HCT116 (cell line): ENCODE results near the gene STIM2. TPM values are rescaled to one million over a fixed set of nuclear protein-coding genes. Genes with fewer than 3 reads are reported as not detected.

ENCODE experiments used
- ATAC-seq: fragments of 200-7000 bp; cut with Tn5 transposase; 2 replicates; pipeline ENCODE4 v1.9.1; 2020; ENCODE audit warnings: mild to moderate bottlenecking, moderate library complexity
- BruUV-seq: library from RNA; stranded (reverse); fragments of 400-500 nt; replicated peaks from 2 replicates; lab custom pipeline; 2021; lab: Mats Ljungman, UMichigan
- CTCF ChIA-PET: fragments of 300-600 bp; sonication (Branson Sonifier 250); formaldehyde crosslinking; loops from one replicate; lab custom pipeline; 2021; ENCODE audit warnings: antibody characterized with exemption; lab: Charles Lee
- POLR2A ChIA-PET: fragments of 300-600, 350-600 bp; sonication (Branson Sonifier 250); formaldehyde crosslinking; loops from one replicate; lab custom pipeline; 2021; ENCODE audit warnings: antibody characterized with exemption; lab: Charles Lee
- RAD21 ChIA-PET, 2 experiments: fragments of 300-600 bp; sonication (Branson Sonifier 250); formaldehyde crosslinking; loops; one replicate each; lab custom pipeline; 2023; ENCODE audit warnings: low total read pairs in 2 of 2; ENCODE audit not compliant: uncharacterized antibody in 2 of 2, unreplicated experiment in 2 of 2, low non-redundant PET in 1 of 2; lab: Charles Lee
- DNase-seq: peaks from one replicate; pipeline ENCODE4 v3.0.0-alpha.2; 2010; ENCODE audit warnings: low read depth, low spot score
- H2AFZ ChIP-seq: fragments of 200-600 bp; shearing (Covaris generic), sonication (generic); 2 replicates; pipeline ENCODE4 v1.6.1; 2017; ENCODE audit warnings: low read depth, mixed run types, mixed read lengths, antibody characterized with exemption, low read length; ENCODE audit not compliant: poor library complexity, severe bottlenecking
- H3K27ac ChIP-seq: 2 replicates; pipeline ENCODE4 v1.5.1; 2012; ENCODE audit warnings: low read depth, low read length
- H3K27me3 ChIP-seq: fragments of 200-600 bp; sonication (generic); 2 replicates; pipeline ENCODE4 v1.6.1; 2016; ENCODE audit warnings: mixed run types, low read length, mixed read lengths; ENCODE audit not compliant: insufficient read depth
- H3K36me3 ChIP-seq, 2 experiments: fragments of 200-500 bp in 1 of 2; fragments of 200-600 bp in 1 of 2; sonication (Bioruptor generic) in 1 of 2; sonication (generic) in 1 of 2; 2 replicates each; pipeline versions ENCODE4 v1.5.1 to v1.6.1; 2014 to 2016; ENCODE audit warnings: low read length in 2 of 2, inconsistent platforms in 1 of 2, mixed read lengths in 1 of 2, mixed run types in 1 of 2; ENCODE audit not compliant: insufficient read depth in 2 of 2, control insufficient read depth in 1 of 2
- H3K4me1 ChIP-seq, 2 experiments: fragments of 200-600 bp in 1 of 2; sonication (generic) in 1 of 2; 2 replicates each; pipeline versions ENCODE4 v1.5.1 to v1.6.1; 2012 to 2017; ENCODE audit warnings: low read length in 2 of 2, inconsistent platforms in 1 of 2, mild to moderate bottlenecking in 1 of 2, mixed read lengths in 1 of 2, mixed run types in 1 of 2, moderate library complexity in 1 of 2; ENCODE audit not compliant: insufficient read depth in 2 of 2, control insufficient read depth in 1 of 2
- H3K4me2 ChIP-seq: fragments of 200-600 bp; sonication (generic); 2 replicates; pipeline ENCODE4 v1.6.1; 2017; ENCODE audit warnings: mixed run types, low read length, mixed read lengths
- H3K4me3 ChIP-seq, 2 experiments: fragments of 200-600 bp in 1 of 2; sonication (generic) in 1 of 2; replicated peaks in 1 of 2; 2 replicates each; pipeline ENCODE4 v1.5.1; 2011 to 2016; ENCODE audit warnings: low read length in 2 of 2, control low read depth in 1 of 2, low read depth in 1 of 2, mild to moderate bottlenecking in 1 of 2, mixed read lengths in 1 of 2, mixed run types in 1 of 2
- H3K79me2 ChIP-seq: fragments of 200-600 bp; sonication (generic); 2 replicates; pipeline ENCODE4 v1.6.1; 2017; ENCODE audit warnings: mild to moderate bottlenecking, mixed run types, low read length, moderate library complexity, mixed read lengths; ENCODE audit not compliant: insufficient read depth
- H3K9ac ChIP-seq: fragments of 200-600 bp; sonication (generic); 2 replicates; pipeline ENCODE4 v1.6.1; 2016; ENCODE audit warnings: low read length, mixed read lengths
- H3K9me2 ChIP-seq: fragments of 200-600 bp; sonication (generic), shearing (Covaris generic); 2 replicates; pipeline ENCODE4 v1.6.1; 2017; ENCODE audit warnings: mixed run types, mild to moderate bottlenecking, moderate library complexity; ENCODE audit not compliant: insufficient read depth
- H3K9me3 ChIP-seq, 2 experiments: fragments of 200-500 bp in 1 of 2; fragments of 200-600 bp in 1 of 2; sonication (Bioruptor generic) in 1 of 2; sonication (generic) in 1 of 2; 2 replicates each; pipeline ENCODE4 v1.6.1; 2014 to 2017; ENCODE audit warnings: low read length in 2 of 2, mixed read lengths in 2 of 2, inconsistent platforms in 1 of 2, low read depth in 1 of 2, mild to moderate bottlenecking in 1 of 2, mixed run types in 1 of 2, moderate library complexity in 1 of 2; ENCODE audit not compliant: control insufficient read depth in 1 of 2, insufficient read depth in 1 of 2
- H4K20me1 ChIP-seq: fragments of 200-600 bp; sonication (generic), shearing (Covaris generic); 2 replicates; pipeline ENCODE4 v1.6.1; 2017; ENCODE audit warnings: mixed run types, mild to moderate bottlenecking, moderate library complexity; ENCODE audit not compliant: insufficient read depth
- ATF3 ChIP-seq: IDR thresholded peaks from 2 replicates; pipeline ENCODE4 v1.6.1; 2012
- CBX3 ChIP-seq: IDR thresholded peaks from 2 replicates; pipeline ENCODE4 v1.6.1; 2012; ENCODE audit warnings: low read depth
- CEBPB ChIP-seq: IDR thresholded peaks from 2 replicates; pipeline ENCODE4 v1.6.1; 2012; ENCODE audit warnings: low read depth
- EGR1 ChIP-seq: IDR thresholded peaks from 2 replicates; pipeline ENCODE4 v1.6.1; 2012; ENCODE audit warnings: low read depth
- ELF1 ChIP-seq: IDR thresholded peaks from 2 replicates; pipeline ENCODE4 v1.6.1; 2012; ENCODE audit warnings: low read depth, borderline replicate concordance
- EZH2 ChIP-seq: fragments of 200-600 bp; sonication (generic); IDR thresholded peaks from 2 replicates; pipeline ENCODE4 v1.6.1; 2017; ENCODE audit warnings: antibody characterized with exemption, mixed run types
- EZH2phosphoT487 ChIP-seq: fragments of 200-600 bp; IDR thresholded peaks from 2 replicates; pipeline ENCODE4 v1.6.1; 2018; ENCODE audit warnings: antibody characterized with exemption, borderline replicate concordance
- FOSL1 ChIP-seq: IDR thresholded peaks from 2 replicates; pipeline ENCODE4 v1.6.1; 2012; ENCODE audit warnings: low read depth
- JUND ChIP-seq: IDR thresholded peaks from 2 replicates; pipeline ENCODE4 v1.6.1; 2012
- MAX ChIP-seq: IDR thresholded peaks from 2 replicates; pipeline ENCODE4 v1.6.1; 2012
- POLR2A ChIP-seq: IDR thresholded peaks from 2 replicates; pipeline ENCODE4 v1.7.0; 2011; ENCODE audit warnings: borderline replicate concordance; ENCODE audit not compliant: insufficient read depth, insufficient read length; ENCODE audit errors: extremely low read depth
- POLR2AphosphoS5 ChIP-seq: IDR thresholded peaks from 2 replicates; pipeline ENCODE4 v1.6.1; 2011; ENCODE audit warnings: mild to moderate bottlenecking, low read depth, low read length, moderate library complexity
- RAD21 ChIP-seq: IDR thresholded peaks from 2 replicates; pipeline ENCODE4 v1.6.1; 2012; ENCODE audit warnings: low read depth, mild to moderate bottlenecking
- REST ChIP-seq: IDR thresholded peaks from 2 replicates; pipeline ENCODE4 v1.6.1; 2012; ENCODE audit warnings: low read depth
- SIN3A ChIP-seq: IDR thresholded peaks from 2 replicates; pipeline ENCODE4 v1.6.1; 2012; ENCODE audit warnings: low read depth
- SP1 ChIP-seq: IDR thresholded peaks from 2 replicates; pipeline ENCODE4 v1.6.1; 2012; ENCODE audit warnings: low read depth
- TCF7L2 ChIP-seq: IDR thresholded peaks from 2 replicates; pipeline ENCODE4 v1.7.0; 2011; ENCODE audit warnings: borderline replicate concordance, inconsistent platforms; ENCODE audit not compliant: insufficient read depth, insufficient read length; ENCODE audit errors: extremely low read depth
- ZBTB33 ChIP-seq: IDR thresholded peaks from 2 replicates; pipeline ENCODE4 v1.6.1; 2011; ENCODE audit warnings: mild to moderate bottlenecking, low read length, moderate library complexity; ENCODE audit not compliant: insufficient replicate concordance; ENCODE audit errors: extremely low read depth
- ZFX ChIP-seq: fragments of 450-650 bp; IDR thresholded peaks from 2 replicates; pipeline ENCODE4 v1.6.1; 2017
- intact Hi-C: fragments of 100-400 bp; cut with micrococcal nuclease; formaldehyde crosslinking; loops from 2 replicates; pipeline ENCODE4 v1.10.0; 2022
- total RNA-seq: library from RNA; stranded (reverse); gene quantifications from one replicate; pipeline ENCODE4 v1.2.1, GENCODE V29; 2021; ENCODE audit not compliant: unreplicated experiment

STIM2 gene
- total RNA-seq, 1 experiment from 2014 or later, result 65.9 TPM

GRCh38 chr4:27049239-27049829, 188.7 kb downstream of the STIM2 start:
- ATAC-seq (no peak), DNase-seq (no peak)
- CTCF ChIA-PET, result interaction anchor here (1.2 to 2.4 kb wide), 2 partner anchors 268 to 270 kb away, joined by 4 to 9 read pairs; no protein-coding TSS in a partner anchor
- RAD21 ChIA-PET, result interaction anchor here in 1 of 2 experiments (0.8 kb wide), 1 partner anchor 1025 kb away, joined by 3 read pairs; no protein-coding TSS in a partner anchor
- Histone ChIP-seq H3K4me2 (no peak overlapping the region), H3K9me2 (no peaks in the 10 kb centered on the region), H3K4me3 (no peak overlapping the region), H2AFZ (peak overlapping the region; percentile 75), H3K9ac (no peak overlapping the region), H3K27ac (no peak overlapping the region), H3K79me2 (no peaks in the 10 kb centered on the region), H3K36me3 (no peaks in the 10 kb centered on the region), H4K20me1 (no peaks in the 10 kb centered on the region), H3K4me1 (peaks cover 0 to 4% of the 10 kb centered on the region in 2 experiments; a peak in 1 of 4 replicates), H3K9me3 (no peaks in the 10 kb centered on the region), H3K27me3 (peaks cover 11% of the 10 kb centered on the region; the same call in 1 of the 2 replicates)
- intact Hi-C loops, result loop anchor here (10.0 kb wide), 2 partner anchors 615 to 645 kb away; no protein-coding TSS in a partner anchor
- BruUV-seq, result no TSS peak
- POLR2A ChIA-PET, result no interaction called here
- TF ChIP-seq CBX3, result no peak
- TF ChIP-seq MAX, result no peak
- TF ChIP-seq REST, result no peak
- TF ChIP-seq TCF7L2, result no peak
- TF ChIP-seq JUND, result no peak
- no peak for TF ChIP-seq POLR2A
- no peak for TF ChIP-seq EZH2
- TF ChIP-seq EGR1, result no peak
- no peak for TF ChIP-seq RAD21
- no peak for TF ChIP-seq ELF1
- no peak for TF ChIP-seq POLR2AphosphoS5
- TF ChIP-seq ATF3, result no peak
- no peak for TF ChIP-seq FOSL1
- TF ChIP-seq SIN3A, result no peak
- TF ChIP-seq EZH2phosphoT487, result no peak
- no peak for TF ChIP-seq CEBPB
- TF ChIP-seq SP1, result no peak
- no peak for TF ChIP-seq ZBTB33
- TF ChIP-seq ZFX, result no peak
